Activated naive CD4-positive, alpha-beta T cell treated with anti-CD3 and anti-CD28 coated beads for 36 hours (primary cell): ENCODE data around the gene KMT2D. TPM values are rescaled to one million over a fixed set of nuclear protein-coding genes. Genes with fewer than 3 reads are reported as not detected.

Source experiments
- CTCF ChIA-PET: fragments of 350-600 bp; sonication (Branson Sonifier 250); formaldehyde crosslinking; loops from one replicate; lab custom pipeline; 2021; ENCODE audit warnings: antibody characterized with exemption; lab: Charles Lee
- DNase-seq: peaks from one replicate; pipeline ENCODE4 v3.0.0-alpha.2; 2020
- H3K27ac Mint-ChIP-seq: one replicate; pipeline ENCODE4 v1.8.0; 2021; ENCODE audit warnings: mild to moderate bottlenecking, mixed read lengths
- H3K27me3 Mint-ChIP-seq: one replicate; pipeline ENCODE4 v1.8.0; 2021; ENCODE audit warnings: low read depth, mixed read lengths
- H3K36me3 Mint-ChIP-seq: one replicate; pipeline ENCODE4 v1.8.0; 2021; ENCODE audit warnings: low read depth, mixed read lengths
- H3K4me1 Mint-ChIP-seq: one replicate; pipeline ENCODE4 v1.8.0; 2021; ENCODE audit warnings: low read depth, mixed read lengths
- H3K4me3 Mint-ChIP-seq: one replicate; pipeline ENCODE4 v1.8.0; 2021; ENCODE audit warnings: mild to moderate bottlenecking, moderate library complexity, mixed read lengths
- H3K9me3 Mint-ChIP-seq: one replicate; pipeline ENCODE4 v1.8.0; 2021; ENCODE audit warnings: mixed read lengths
- intact Hi-C: fragments of 100-400 bp; cut with micrococcal nuclease; formaldehyde crosslinking; loops from one replicate; pipeline ENCODE4 v1.15.1; 2023
- total RNA-seq, 2 experiments: library from RNA; stranded (reverse); gene quantifications; one replicate each; pipeline ENCODE4 v1.2.3, GENCODE V29; 2021

The KMT2D gene
- total RNA-seq, 2 experiments from 2014 or later, result 44.9 to 49.0 TPM

GRCh38 chr12:49040364-49040855 lies 20.2 kb downstream of the KMT2D start:
- peaks cover 25% of the 10 kb centered on the region for H3K36me3 Mint-ChIP-seq
- H3K9me3 Mint-ChIP-seq, result no peaks in the 10 kb centered on the region
- no peak overlapping the region for H3K27ac Mint-ChIP-seq
- no peak for DNase-seq
- peaks cover 2% of the 10 kb centered on the region for H3K4me1 Mint-ChIP-seq
- no peak overlapping the region for H3K4me3 Mint-ChIP-seq
- H3K27me3 Mint-ChIP-seq, result no peaks in the 10 kb centered on the region
- CTCF ChIA-PET, result interaction anchor here (2.5 kb wide), 1 partner anchor 20 kb away, joined by 10 read pairs; no protein-coding TSS in a partner anchor
- intact Hi-C loops, result no loop called here

- Mint-ChIP-seq H3K27me3 (no peaks in the 10 kb centered on the region), H3K4me1 (peaks cover 2% of the 10 kb centered on the region), H3K4me3 (no peak overlapping the region), H3K36me3 (peaks cover 22% of the 10 kb centered on the region), H3K27ac (no peak overlapping the region), H3K9me3 (no peaks in the 10 kb centered on the region)
- no peak for DNase-seq
- intact Hi-C loops, result no loop called here
- CTCF ChIA-PET, result interaction anchor here (1.4 to 2.5 kb wide), 3 partner anchors 9 to 59 kb away, joined by 4 to 10 read pairs (median 5); no protein-coding TSS in a partner anchor
Measured at GRCh38 chr12:49039421-49040363, 20.9 kb downstream of the KMT2D start.

- CTCF ChIA-PET, result interaction anchor here (1.2 to 1.5 kb wide), 4 partner anchors 11 to 60 kb away, joined by 3 to 5 read pairs (median 4); no protein-coding TSS in a partner anchor
- Mint-ChIP-seq H3K27ac (no peak overlapping the region), H3K4me1 (no peaks in the 10 kb centered on the region), H3K27me3 (no peaks in the 10 kb centered on the region), H3K4me3 (no peak overlapping the region), H3K36me3 (peaks cover 15% of the 10 kb centered on the region), H3K9me3 (no peaks in the 10 kb centered on the region)
- DNase-seq, result no peak
- intact Hi-C loops, result no loop called here
Measured at GRCh38 chr12:49038291-49038955, 22.2 kb downstream of the KMT2D start.

GRCh38 chr12:49037947-49038237 lies 22.7 kb downstream of the KMT2D start:
- intact Hi-C loops, result no loop called here
- H3K36me3 Mint-ChIP-seq, result peaks cover 15% of the 10 kb centered on the region
- H3K27me3 Mint-ChIP-seq, result no peaks in the 10 kb centered on the region
- DNase-seq, result no peak
- CTCF ChIA-PET, result interaction anchor here (1.0 to 1.5 kb wide), 3 partner anchors 41 to 50 kb away, joined by 3 to 5 read pairs (median 3); no protein-coding TSS in a partner anchor
- H3K27ac Mint-ChIP-seq, result no peak overlapping the region
- H3K9me3 Mint-ChIP-seq, result no peaks in the 10 kb centered on the region
- no peak overlapping the region for H3K4me3 Mint-ChIP-seq
- H3K4me1 Mint-ChIP-seq, result no peaks in the 10 kb centered on the region

GRCh38 chr12:49037111-49037946 lies 23.3 kb downstream of the KMT2D start:
- Mint-ChIP-seq H3K9me3 (no peaks in the 10 kb centered on the region), H3K4me1 (no peaks in the 10 kb centered on the region), H3K36me3 (peaks cover 13% of the 10 kb centered on the region), H3K27me3 (no peaks in the 10 kb centered on the region), H3K4me3 (no peak overlapping the region), H3K27ac (no peak overlapping the region)
- CTCF ChIA-PET, result interaction anchor here (0.5 to 1.5 kb wide), 8 partner anchors 11 to 85 kb away, joined by 3 to 6 read pairs (median 3); no protein-coding TSS in a partner anchor
- intact Hi-C loops, result no loop called here
- DNase-seq, result no peak

- H3K9me3 Mint-ChIP-seq, result no peaks in the 10 kb centered on the region
- no peaks in the 10 kb centered on the region for H3K4me1 Mint-ChIP-seq
- H3K4me3 Mint-ChIP-seq, result no peak overlapping the region
- intact Hi-C loops, result no loop called here
- H3K27me3 Mint-ChIP-seq, result no peaks in the 10 kb centered on the region
- CTCF ChIA-PET, result interaction anchor here (0.9 to 1.5 kb wide), 6 partner anchors 8 to 146 kb away, joined by 3 to 5 read pairs (median 4); no protein-coding TSS in a partner anchor
- DNase-seq, result no peak
- no peak overlapping the region for H3K27ac Mint-ChIP-seq
- peaks cover 12% of the 10 kb centered on the region for H3K36me3 Mint-ChIP-seq
Measured at GRCh38 chr12:49036029-49036428, 24.6 kb downstream of the KMT2D start.

GRCh38 chr12:49034286-49034622 lies 26.3 kb downstream of the KMT2D start:
- Mint-ChIP-seq H3K36me3 (peaks cover 13% of the 10 kb centered on the region), H3K4me1 (no peaks in the 10 kb centered on the region), H3K4me3 (no peak overlapping the region), H3K27ac (no peak overlapping the region), H3K9me3 (no peaks in the 10 kb centered on the region), H3K27me3 (no peaks in the 10 kb centered on the region)
- intact Hi-C loops, result no loop called here
- no peak for DNase-seq
- CTCF ChIA-PET, result interaction anchor here (0.8 to 1.3 kb wide), 2 partner anchors 10 to 17 kb away, joined by 3 to 4 read pairs; no protein-coding TSS in a partner anchor

GRCh38 chr12:49033611-49034285 lies 26.8 kb downstream of the KMT2D start:
- H3K36me3 Mint-ChIP-seq, result peaks cover 16% of the 10 kb centered on the region
- CTCF ChIA-PET, result interaction anchor here (0.8 to 1.3 kb wide), 2 partner anchors 10 to 16 kb away, joined by 3 to 4 read pairs; no protein-coding TSS in a partner anchor
- no peaks in the 10 kb centered on the region for H3K9me3 Mint-ChIP-seq
- intact Hi-C loops, result no loop called here
- H3K4me3 Mint-ChIP-seq, result no peak overlapping the region
- no peaks in the 10 kb centered on the region for H3K27me3 Mint-ChIP-seq
- H3K4me1 Mint-ChIP-seq, result no peaks in the 10 kb centered on the region
- no peak overlapping the region for H3K27ac Mint-ChIP-seq
- no peak for DNase-seq

- H3K4me3 Mint-ChIP-seq, result no peak overlapping the region
- CTCF ChIA-PET, result interaction anchor here (1.0 kb wide), 1 partner anchor 10 kb away, joined by 4 read pairs; no protein-coding TSS in a partner anchor
- H3K27me3 Mint-ChIP-seq, result no peaks in the 10 kb centered on the region
- H3K27ac Mint-ChIP-seq, result no peak overlapping the region
- DNase-seq, result no peak
- no peaks in the 10 kb centered on the region for H3K9me3 Mint-ChIP-seq
- H3K4me1 Mint-ChIP-seq, result no peaks in the 10 kb centered on the region
- H3K36me3 Mint-ChIP-seq, result peaks cover 21% of the 10 kb centered on the region
- intact Hi-C loops, result no loop called here
Measured at GRCh38 chr12:49032679-49033447, 27.7 kb downstream of the KMT2D start.

GRCh38 chr12:49032276-49032675 lies 28.3 kb downstream of the KMT2D start:
- no peaks in the 10 kb centered on the region for H3K4me1 Mint-ChIP-seq
- no peak for DNase-seq
- H3K27me3 Mint-ChIP-seq, result no peaks in the 10 kb centered on the region
- intact Hi-C loops, result no loop called here
- no peak overlapping the region for H3K4me3 Mint-ChIP-seq
- CTCF ChIA-PET, result interaction anchor here (1.0 kb wide), 1 partner anchor 11 kb away, joined by 4 read pairs; no protein-coding TSS in a partner anchor
- H3K9me3 Mint-ChIP-seq, result no peaks in the 10 kb centered on the region
- peaks cover 27% of the 10 kb centered on the region for H3K36me3 Mint-ChIP-seq
- no peak overlapping the region for H3K27ac Mint-ChIP-seq
